ENCODE measurements around the gene HIPK3.
"Not testable (repeated sequence)": the region's sequence is repeated elsewhere in the genome, so short reads cannot be mapped to it uniquely, and the experiment has no call there.

HIPK3 gene

GRCh38 chr11:33242575-33242974 lies 14.6 kb upstream of the HIPK3 start:
- no peak overlapping the region for H3K4me2 ChIP-seq (ENCODE audit: low read length)
- no peaks in the 10 kb centered on the region for H3K4me1 ChIP-seq
- H3K4me3 ChIP-seq (ENCODE audit: low read depth, low read length): no peak overlapping the region
- TF ChIP-seq CTCF (IDR thresholded peaks at IDR 0.05): no peak
- H3K27me3 ChIP-seq (ENCODE audit: control insufficient read depth, insufficient read depth, low read length): no peaks in the 10 kb centered on the region
- H3K79me2 ChIP-seq: no peaks in the 10 kb centered on the region
- H2AFZ ChIP-seq: no peak overlapping the region
- H3K36me3 ChIP-seq (ENCODE audit: control insufficient read depth, insufficient read depth, low read length): no peaks in the 10 kb centered on the region
- no peak overlapping the region for H3K27ac ChIP-seq
- no peaks in the 10 kb centered on the region for H3K9me3 ChIP-seq (ENCODE audit: control insufficient read depth, low read length)
- no peak overlapping the region for H3K9ac ChIP-seq

- H3K4me3 ChIP-seq (ENCODE audit: low read depth, low read length); H3K79me2 ChIP-seq; H2AFZ ChIP-seq: not testable (repeated sequence)
Measured at GRCh38 chr11:33243654-33244053, 13.5 kb upstream of the HIPK3 start.

GRCh38 chr11:33248416-33248971 lies 8.7 kb upstream of the HIPK3 start:
- Histone ChIP-seq H3K4me1 (no peaks in the 10 kb centered on the region), H3K79me2 (no peaks in the 10 kb centered on the region), H3K4me2 (ENCODE audit: low read length) (no peak overlapping the region), H3K27ac (no peak overlapping the region), H3K9ac (no peak overlapping the region), H3K36me3 (ENCODE audit: control insufficient read depth, insufficient read depth, low read length) (no peaks in the 10 kb centered on the region), H3K9me3 (ENCODE audit: control insufficient read depth, low read length) (no peaks in the 10 kb centered on the region), H2AFZ (no peak overlapping the region), H3K4me3 (ENCODE audit: low read depth, low read length) (no peak overlapping the region), H3K27me3 (ENCODE audit: control insufficient read depth, insufficient read depth, low read length) (no peaks in the 10 kb centered on the region)
- no peak for TF ChIP-seq CTCF (IDR thresholded peaks at IDR 0.05)

More at GRCh38 chr11:33243654-33244053, 13.5 kb upstream of the HIPK3 start:
- not testable (repeated sequence) for H3K36me3 ChIP-seq (ENCODE audit: control insufficient read depth, insufficient read depth, low read length); H3K27me3 ChIP-seq (ENCODE audit: control insufficient read depth, insufficient read depth, low read length); H3K27ac ChIP-seq; H3K4me2 ChIP-seq (ENCODE audit: low read length); H3K9me3 ChIP-seq (ENCODE audit: control insufficient read depth, low read length); H3K4me1 ChIP-seq; H3K9ac ChIP-seq

GRCh38 chr11:33256031-33256812 lies 959 bp upstream of the HIPK3 start:
- no peak for TF ChIP-seq CTCF (IDR thresholded peaks at IDR 0.05)
- H3K27ac ChIP-seq: peak overlapping the region; percentile 100
- no peaks in the 10 kb centered on the region for H3K9me3 ChIP-seq (ENCODE audit: control insufficient read depth, low read length)
- H3K9ac ChIP-seq: no peak overlapping the region
- H2AFZ ChIP-seq: peak overlapping the region; percentile 83
- peak overlapping the region; percentile 81 for H3K4me2 ChIP-seq (ENCODE audit: low read length)
- peaks cover 4% of the 10 kb centered on the region for H3K79me2 ChIP-seq
- peak overlapping the region; percentile 61 for H3K4me3 ChIP-seq (ENCODE audit: low read depth, low read length)
- no peaks in the 10 kb centered on the region for H3K36me3 ChIP-seq (ENCODE audit: control insufficient read depth, insufficient read depth, low read length)
- no peaks in the 10 kb centered on the region for H3K27me3 ChIP-seq (ENCODE audit: control insufficient read depth, insufficient read depth, low read length)
- H3K4me1 ChIP-seq: peaks cover 5% of the 10 kb centered on the region

GRCh38 chr11:33256813-33257159 lies 395 bp upstream of the HIPK3 start:
- Histone ChIP-seq H3K27ac (peak overlapping the region; percentile 100), H2AFZ (peak overlapping the region; percentile 83), H3K79me2 (peaks cover 10% of the 10 kb centered on the region), H3K36me3 (ENCODE audit: control insufficient read depth, insufficient read depth, low read length) (no peaks in the 10 kb centered on the region), H3K27me3 (ENCODE audit: control insufficient read depth, insufficient read depth, low read length) (no peaks in the 10 kb centered on the region), H3K9ac (no peak overlapping the region), H3K4me3 (ENCODE audit: low read depth, low read length) (peak overlapping the region; percentile 61), H3K4me1 (peaks cover 5% of the 10 kb centered on the region), H3K4me2 (ENCODE audit: low read length) (peak overlapping the region; percentile 81), H3K9me3 (ENCODE audit: control insufficient read depth, low read length) (no peaks in the 10 kb centered on the region)
- no peak for TF ChIP-seq CTCF (IDR thresholded peaks at IDR 0.05)
